Tibial nerve (tissue), 4 donors: ENCODE measurements around the gene LRRC56. TPM values are rescaled to one million over a fixed set of nuclear protein-coding genes. Genes with fewer than 3 reads are reported as not detected.

Experiments used
- DNase-seq, 2 donors: peaks; one replicate each; pipeline ENCODE4 v3.0.0-alpha.2; 2019; ENCODE audit warnings: low spot score in 2 of 2
- H3K27ac ChIP-seq, 4 donors: fragments of 200-600 bp; sonication (generic) in 3 of 4; one replicate each; pipeline ENCODE4 v1.5.1; 2017 to 2019; ENCODE audit warnings: mild to moderate bottlenecking in 1 of 4
- H3K27me3 ChIP-seq, 2 donors: fragments of 200-600 bp; sonication (generic) in 1 of 2; one replicate each; pipeline versions ENCODE4 v1.5.1 to v1.6.0; 2017 to 2019
- H3K36me3 ChIP-seq, 3 donors: fragments of 200-600 bp; sonication (generic); one replicate each; pipeline ENCODE4 v1.5.1; 2018 to 2019
- H3K4me1 ChIP-seq, 4 donors: fragments of 200-600 bp; sonication (generic) in 3 of 4; one replicate each; pipeline ENCODE4 v1.5.1; 2017 to 2019
- H3K4me3 ChIP-seq, 4 donors: fragments of 200-600 bp; sonication (generic) in 3 of 4; one replicate each; pipeline ENCODE4 v1.5.1; 2017 to 2019; ENCODE audit warnings: mild to moderate bottlenecking in 1 of 4, moderate library complexity in 1 of 4
- H3K9me3 ChIP-seq, 4 donors: fragments of 200-600 bp; sonication (generic) in 3 of 4; one replicate each; pipeline ENCODE4 v1.5.1; 2017 to 2019
- EP300 ChIP-seq, 2 donors: sonication (generic); formaldehyde crosslinking; IDR thresholded peaks; one replicate each; pipeline ENCODE4 v1.6.1; 2017; ENCODE audit warnings: antibody characterized with exemption in 2 of 2, mild to moderate bottlenecking in 1 of 2
- POLR2A ChIP-seq, 2 donors: fragments of 450-650 bp; IDR thresholded peaks; one replicate each; pipeline ENCODE4 v1.6.1; 2017; ENCODE audit warnings: antibody characterized with exemption in 2 of 2, mild to moderate bottlenecking in 2 of 2, moderate library complexity in 2 of 2
- WGBS, 2 donors: methylation state at CpG; one replicate each; pipeline ENCODE4 v1.1.5; 2018; 5-methylcytosine and 5-hydroxymethylcytosine counted together
- total RNA-seq, 4 donors: library from RNA; depleted of rRNA; stranded (reverse); fragments of >200 nt; gene quantifications; one replicate each; pipeline ENCODE4 v1.1.0, GENCODE V29; 2016
- TF ChIP-seq, protein P1 (sequence below), 5 experiments: fragments of 200-600 bp in 3 of 5; fragments of 450-650 bp in 2 of 5; sonication (generic) in 3 of 5; IDR thresholded peaks; one replicate each; pipeline ENCODE4 v1.5.1; 2016 to 2019; ENCODE audit warnings: antibody characterized with exemption in 5 of 5, mild to moderate bottlenecking in 3 of 5, moderate library complexity in 2 of 5

Gene LRRC56
- total RNA-seq, 4 donors from 2014 or later: 0.22 to 1.4 (median 0.60) TPM; not detected in 1

DNA sequence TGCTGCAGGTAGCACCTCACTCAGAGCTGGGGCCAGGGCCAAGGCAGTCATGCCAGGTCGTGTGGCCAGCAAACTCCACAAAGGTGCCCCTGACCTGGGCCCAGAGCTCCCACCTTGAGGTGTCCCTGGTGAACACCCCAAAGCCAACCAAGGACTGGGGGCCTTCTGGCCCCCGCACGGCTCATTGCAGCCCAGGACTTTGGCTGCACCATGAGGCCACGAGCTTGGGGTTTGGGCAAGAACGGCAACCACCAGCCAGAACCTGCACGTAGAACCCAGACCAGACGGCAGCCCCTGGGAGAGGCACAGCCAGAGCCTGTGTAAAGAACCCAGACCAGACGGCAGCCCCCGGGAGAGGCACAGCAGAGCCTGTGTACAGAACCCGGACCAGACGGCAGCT lies 7.8 kb downstream of the LRRC56 start:
- H3K4me1 ChIP-seq: no peaks in the 10 kb centered on the region
- TF ChIP-seq, protein P1, sequence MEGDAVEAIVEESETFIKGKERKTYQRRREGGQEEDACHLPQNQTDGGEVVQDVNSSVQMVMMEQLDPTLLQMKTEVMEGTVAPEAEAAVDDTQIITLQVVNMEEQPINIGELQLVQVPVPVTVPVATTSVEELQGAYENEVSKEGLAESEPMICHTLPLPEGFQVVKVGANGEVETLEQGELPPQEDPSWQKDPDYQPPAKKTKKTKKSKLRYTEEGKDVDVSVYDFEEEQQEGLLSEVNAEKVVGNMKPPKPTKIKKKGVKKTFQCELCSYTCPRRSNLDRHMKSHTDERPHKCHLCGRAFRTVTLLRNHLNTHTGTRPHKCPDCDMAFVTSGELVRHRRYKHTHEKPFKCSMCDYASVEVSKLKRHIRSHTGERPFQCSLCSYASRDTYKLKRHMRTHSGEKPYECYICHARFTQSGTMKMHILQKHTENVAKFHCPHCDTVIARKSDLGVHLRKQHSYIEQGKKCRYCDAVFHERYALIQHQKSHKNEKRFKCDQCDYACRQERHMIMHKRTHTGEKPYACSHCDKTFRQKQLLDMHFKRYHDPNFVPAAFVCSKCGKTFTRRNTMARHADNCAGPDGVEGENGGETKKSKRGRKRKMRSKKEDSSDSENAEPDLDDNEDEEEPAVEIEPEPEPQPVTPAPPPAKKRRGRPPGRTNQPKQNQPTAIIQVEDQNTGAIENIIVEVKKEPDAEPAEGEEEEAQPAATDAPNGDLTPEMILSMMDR (IDR thresholded peaks at IDR 0.05): no peak
- no peak overlapping the region for H3K27ac ChIP-seq
- WGBS, 2 donors: 82% methylated on average over 9 to 10 of the region's 11 CpGs
- no peaks in the 10 kb centered on the region for H3K9me3 ChIP-seq
- no peak for DNase-seq
- H3K36me3 ChIP-seq: no peaks in the 10 kb centered on the region
- H3K4me3 ChIP-seq: no peak overlapping the region
- peaks cover 0 to 5% of the 10 kb centered on the region in 2 donors for H3K27me3 ChIP-seq

DNA sequence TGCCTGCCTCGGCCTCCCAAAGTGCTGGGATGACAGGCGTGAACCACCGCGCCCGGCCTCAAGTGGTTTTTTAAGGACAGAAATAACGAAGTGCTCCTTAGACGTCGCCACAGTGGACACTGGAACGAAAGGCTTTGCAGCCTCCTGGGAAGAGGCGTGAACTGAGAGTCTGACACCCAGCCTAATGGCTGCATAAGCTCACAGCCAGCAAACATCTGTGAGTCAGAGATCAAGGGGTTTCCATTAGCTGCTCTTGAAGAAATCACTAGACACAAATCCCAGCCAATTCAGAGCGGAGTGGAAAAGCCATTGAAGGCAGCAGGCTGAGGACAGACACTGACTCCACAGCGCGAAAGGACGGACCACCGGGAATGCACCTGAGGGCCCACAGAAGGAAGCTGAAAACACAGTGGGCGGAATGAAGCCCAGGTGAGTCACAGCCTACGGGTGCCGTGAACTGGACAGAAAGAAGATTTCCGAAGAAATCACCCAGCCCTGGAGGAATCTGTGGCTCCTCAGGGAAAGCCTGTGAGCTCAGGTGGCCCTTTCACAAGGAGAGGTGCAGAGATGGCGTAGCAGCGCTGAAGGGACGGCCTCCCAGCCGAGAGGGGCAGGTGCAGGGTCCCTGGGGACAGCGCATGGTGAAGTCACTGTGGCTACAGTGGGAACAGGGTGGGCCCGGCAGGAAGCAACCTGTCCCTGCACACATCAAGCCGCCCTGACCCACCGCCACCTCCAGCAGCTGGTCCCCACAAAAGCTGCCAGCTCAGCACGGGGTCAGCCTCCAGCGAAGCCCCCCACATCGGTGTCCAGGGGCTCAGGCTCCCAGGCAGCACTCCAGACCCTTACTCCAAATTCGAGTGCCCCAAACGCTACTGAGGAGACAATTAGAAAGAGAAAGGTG lies 11.6 kb downstream of the LRRC56 start:
- peaks cover 0 to 32% of the 10 kb centered on the region in 2 donors for H3K27me3 ChIP-seq

DNA sequence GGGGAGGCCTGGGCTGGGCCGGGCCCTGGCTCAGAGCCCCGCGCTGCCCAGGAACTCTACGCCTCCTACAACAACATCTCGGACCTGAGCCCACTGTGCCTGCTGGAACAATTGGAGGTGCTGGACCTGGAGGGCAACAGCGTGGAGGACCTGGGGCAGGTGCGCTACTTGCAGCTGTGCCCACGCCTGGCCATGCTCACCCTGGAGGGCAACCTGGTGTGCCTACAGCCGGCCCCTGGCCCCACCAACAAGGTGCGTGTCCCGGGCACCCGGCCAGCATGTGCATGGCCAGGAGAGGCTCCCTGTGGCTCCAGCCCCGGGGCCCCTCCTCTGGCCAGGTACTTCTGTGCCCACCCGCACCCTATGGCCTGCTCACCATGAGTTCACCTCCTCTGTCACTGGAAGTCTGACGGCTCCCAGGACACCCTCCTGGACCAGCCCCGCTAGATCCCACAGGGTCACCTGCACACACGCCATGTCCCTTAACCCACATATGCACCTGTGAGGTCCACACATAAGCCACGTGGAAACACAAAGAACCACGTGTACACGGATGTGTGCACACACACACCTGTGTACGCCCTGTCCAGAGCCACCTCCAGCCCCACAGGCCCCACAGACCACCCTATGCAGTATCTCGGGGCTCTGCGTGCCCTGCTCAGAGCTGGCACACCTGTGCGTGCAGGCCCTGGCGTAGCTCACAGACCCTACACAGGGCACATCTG lies 12.9 kb downstream of the LRRC56 start:
- Histone ChIP-seq H3K27ac (no peak overlapping the region), H3K27me3 (peaks cover 0 to 44% of the 10 kb centered on the region in 2 donors), H3K36me3 (peaks cover 0 to 5% (median 0%) of the 10 kb centered on the region in 3 donors), H3K4me1 (peaks cover 0 to 8% (median 5%) of the 10 kb centered on the region in 4 donors), H3K9me3 (no peaks in the 10 kb centered on the region), H3K4me3 (no peak overlapping the region)
- TF ChIP-seq POLR2A (IDR thresholded peaks at IDR 0.05) (no peak), EP300 (IDR thresholded peaks at IDR 0.05) (no peak)
- TF ChIP-seq, protein P1 (IDR thresholded peaks at IDR 0.05): no peak
- WGBS, 2 donors: 94 to 95% methylated on average over 17 to 25 of the region's 25 CpGs
- DNase-seq: no peak

More for the DNA sequence above, 11.6 kb downstream of the LRRC56 start:
- H3K36me3 ChIP-seq: peaks cover 0 to 5% (median 0%) of the 10 kb centered on the region in 3 donors
- no peak for DNase-seq
- no peaks in the 10 kb centered on the region for H3K4me1 ChIP-seq
- no peaks in the 10 kb centered on the region for H3K9me3 ChIP-seq
- 73 to 85% methylated on average over 25 to 31 of the region's 32 CpGs for WGBS, 2 donors
- no peak overlapping the region for H3K4me3 ChIP-seq
- H3K27ac ChIP-seq: no peak overlapping the region
- TF ChIP-seq, protein P1 (IDR thresholded peaks at IDR 0.05): no peak
- no peak for TF ChIP-seq POLR2A (IDR thresholded peaks at IDR 0.05)
- no peak for TF ChIP-seq EP300 (IDR thresholded peaks at IDR 0.05)

DNA sequence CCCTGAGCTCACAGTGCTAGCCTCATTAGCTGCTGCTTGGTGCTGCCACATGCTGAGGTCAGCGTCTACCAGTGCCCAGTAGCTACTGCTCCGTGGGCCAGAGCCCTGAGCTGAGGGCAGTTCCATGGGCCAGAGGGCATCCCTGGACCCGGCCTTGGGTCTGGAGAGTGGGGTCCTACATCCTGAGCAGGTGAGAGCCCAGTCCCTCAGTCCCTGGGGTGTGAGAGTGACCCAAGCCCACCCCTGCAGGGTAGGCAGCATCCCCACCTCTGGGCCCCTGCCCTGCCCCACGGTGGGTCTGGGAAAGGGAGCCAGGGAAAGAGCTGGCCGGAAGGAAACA lies 13.4 kb downstream of the LRRC56 start:
- 70 to 73% methylated on average over 2 to 3 of the region's 5 CpGs for WGBS, 2 donors
- no peak for DNase-seq
- peaks cover 0 to 14% (median 10%) of the 10 kb centered on the region in 4 donors for H3K4me1 ChIP-seq
- peaks cover 0 to 5% (median 0%) of the 10 kb centered on the region in 3 donors for H3K36me3 ChIP-seq
- peaks cover 0 to 49% of the 10 kb centered on the region in 2 donors for H3K27me3 ChIP-seq
- H3K9me3 ChIP-seq: no peaks in the 10 kb centered on the region
- no peak overlapping the region for H3K27ac ChIP-seq
- TF ChIP-seq EP300 (IDR thresholded peaks at IDR 0.05): no peak
- TF ChIP-seq POLR2A (IDR thresholded peaks at IDR 0.05): no peak
- TF ChIP-seq, protein P1 (IDR thresholded peaks at IDR 0.05): no peak
- H3K4me3 ChIP-seq: no peak overlapping the region

DNA sequence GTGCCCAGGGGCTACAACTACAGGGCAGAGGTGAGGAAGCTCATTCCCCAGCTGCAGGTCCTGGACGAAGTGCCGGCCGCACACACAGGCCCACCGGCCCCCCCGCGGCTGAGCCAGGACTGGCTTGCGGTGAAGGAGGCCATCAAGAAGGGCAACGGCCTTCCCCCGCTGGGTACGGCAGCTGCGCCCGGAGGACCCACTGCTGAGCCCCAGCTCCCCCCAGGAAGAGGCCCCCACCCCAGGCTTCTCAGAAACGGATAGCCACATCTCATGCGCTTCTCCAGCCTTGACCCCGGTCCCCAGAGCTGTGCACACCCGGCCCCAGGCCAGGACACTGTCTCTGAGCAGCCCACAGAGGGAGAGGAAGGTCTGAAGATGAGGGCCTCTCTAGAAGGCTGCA lies 13.8 kb downstream of the LRRC56 start:
- Histone ChIP-seq H3K36me3 (peaks cover 0 to 5% (median 0%) of the 10 kb centered on the region in 3 donors), H3K27ac (no peak overlapping the region), H3K9me3 (no peaks in the 10 kb centered on the region), H3K4me1 (peaks cover 0 to 18% (median 12%) of the 10 kb centered on the region in 4 donors), H3K27me3 (peaks cover 0 to 52% of the 10 kb centered on the region in 2 donors), H3K4me3 (no peak overlapping the region)
- TF ChIP-seq, protein P1 (IDR thresholded peaks at IDR 0.05): no peak
- TF ChIP-seq POLR2A (IDR thresholded peaks at IDR 0.05) (no peak), EP300 (IDR thresholded peaks at IDR 0.05) (no peak)
- WGBS, 2 donors: 51 to 79% methylated on average over 4 to 14 of the region's 16 CpGs
- DNase-seq: no peak
